Putamen (tissue), 1 donor: Measurements from ENCODE around the gene CPNE2.

Experiments used
- DNase-seq: peaks from one replicate; pipeline ENCODE4 v3.0.0-alpha.2; 2016; ENCODE audit warnings: low spot score

CPNE2 gene

DNA sequence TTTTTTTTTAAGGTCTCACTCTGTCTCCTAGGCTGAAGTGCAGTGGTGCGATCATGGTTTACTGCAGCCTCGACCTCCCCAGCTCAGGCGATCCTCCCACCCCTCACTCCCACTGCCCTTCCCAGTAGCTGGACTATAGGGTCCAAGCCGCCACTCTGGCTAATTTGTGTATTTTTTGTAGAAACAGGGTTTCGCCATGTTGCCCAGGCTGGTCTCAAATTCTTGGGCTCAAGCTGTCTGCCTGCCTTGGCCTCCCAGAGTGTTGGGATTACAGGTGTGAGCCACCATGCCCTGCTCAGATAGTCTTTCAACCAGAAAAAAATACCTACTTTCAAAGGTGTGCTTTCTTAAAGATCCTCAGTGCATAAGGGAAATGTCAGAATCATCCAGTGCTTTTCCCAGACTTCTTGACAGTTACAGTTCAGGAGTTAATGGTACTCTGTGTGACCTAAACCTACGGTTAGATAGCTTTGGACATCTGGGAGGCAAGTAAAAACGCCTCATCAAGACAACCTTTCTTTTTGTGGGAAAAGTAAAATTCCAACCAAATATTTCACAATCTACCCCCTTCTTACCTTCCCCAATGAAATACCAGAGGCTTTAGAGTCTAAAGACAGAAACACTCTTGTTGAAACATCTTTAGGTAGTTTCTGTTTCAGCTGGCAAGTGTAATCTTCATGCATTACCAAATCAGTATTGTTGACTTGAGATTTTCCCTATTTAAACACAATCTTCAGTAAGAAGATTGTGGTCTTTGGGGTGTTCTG is 100.5 kb downstream of the CPNE2 start:
- no peak for DNase-seq

GRCh38 chr16:57194512-57194911 is 102.1 kb downstream of the CPNE2 start:
- no peak for DNase-seq

DNA sequence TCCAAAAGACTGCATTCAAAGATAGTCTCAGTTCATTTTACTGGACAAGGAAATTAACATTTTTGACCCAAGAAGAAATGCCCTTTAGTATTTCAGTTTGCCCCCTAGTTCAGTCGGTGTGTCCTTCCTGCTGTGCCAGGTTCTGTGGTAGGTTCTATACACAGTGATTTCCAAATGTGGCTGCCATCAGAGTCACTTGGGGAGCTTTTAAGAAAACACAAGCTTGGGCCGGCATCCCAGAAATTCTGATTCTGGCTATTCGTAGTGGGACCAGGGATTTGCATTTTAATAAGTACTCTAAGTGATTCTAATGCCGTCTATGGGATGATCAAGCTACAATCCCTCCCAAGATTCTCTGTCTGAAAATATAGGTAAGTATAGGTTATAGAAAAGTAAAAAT is 103.9 kb downstream of the CPNE2 start:
- peak; percentile 38 for DNase-seq

GRCh38 chr16:57196753-57197152 is 104.4 kb downstream of the CPNE2 start:
- DNase-seq = no peak
